ENCODE results near the gene CDH23. TPM values are rescaled to one million over a fixed set of nuclear protein-coding genes. Genes with fewer than 3 reads are reported as not detected.

The CDH23 gene
- total RNA-seq, 4 donors from 2014 or later: 7.1 to 56.2 (median 25.4) TPM

DNA sequence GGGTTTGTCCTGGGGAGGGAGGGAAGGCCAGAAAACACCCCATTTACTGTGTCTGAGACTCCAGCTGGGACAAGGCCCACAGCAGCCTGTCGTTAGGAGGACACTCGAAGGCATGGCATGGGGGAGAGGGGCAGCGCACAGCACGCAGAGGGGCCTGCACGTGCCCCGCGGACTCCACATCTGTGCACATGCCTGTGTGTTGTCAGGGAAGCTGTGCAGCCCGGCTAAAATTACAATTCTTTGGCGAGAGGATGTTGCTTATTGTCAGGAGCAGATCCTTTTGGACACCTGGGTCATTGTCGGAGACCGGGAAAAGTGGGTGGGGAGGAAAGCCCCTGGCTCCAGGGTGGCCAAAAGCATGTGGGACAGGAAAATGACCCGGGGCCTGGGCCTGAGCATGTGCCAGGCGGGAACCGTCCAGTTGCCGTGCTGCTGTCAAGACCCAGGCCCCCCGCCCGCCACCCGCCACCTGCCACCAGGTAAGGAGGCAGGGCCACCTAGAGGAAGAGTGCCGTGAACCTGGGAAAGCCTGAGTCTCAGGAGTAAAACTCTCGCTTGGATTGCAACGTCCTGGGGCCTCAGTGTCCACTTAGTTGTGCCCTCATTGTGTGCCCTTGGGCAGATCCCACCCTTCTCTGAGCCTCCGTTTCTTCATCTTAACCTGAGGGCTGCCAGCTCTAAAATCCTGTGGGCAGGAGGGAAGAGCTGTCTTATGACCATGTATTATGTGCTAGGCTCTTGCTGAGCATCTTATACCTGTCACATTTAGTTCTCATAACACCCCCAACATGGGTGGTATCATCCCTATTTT lies 369.4 kb downstream of the CDH23 start:
- Histone ChIP-seq H3K9me3 (no peaks in the 10 kb centered on the region), H3K4me3 (no peak overlapping the region), H3K36me3 (no peaks in the 10 kb centered on the region), H3K27me3 (no peaks in the 10 kb centered on the region), H3K27ac (peak overlapping the region; percentile 94 to 97), H3K4me1 (peaks cover 23 to 57% of the 10 kb centered on the region in 2 donors)
- intact Hi-C loops (cut with DNase I; ENCODE audit: low total_unique reads): no loop called here
- DNase-seq: peak in 1 of 2 donors; percentile 40
- no peak for TF ChIP-seq POLR2A (IDR thresholded peaks at IDR 0.05)
- TF ChIP-seq, protein P1, sequence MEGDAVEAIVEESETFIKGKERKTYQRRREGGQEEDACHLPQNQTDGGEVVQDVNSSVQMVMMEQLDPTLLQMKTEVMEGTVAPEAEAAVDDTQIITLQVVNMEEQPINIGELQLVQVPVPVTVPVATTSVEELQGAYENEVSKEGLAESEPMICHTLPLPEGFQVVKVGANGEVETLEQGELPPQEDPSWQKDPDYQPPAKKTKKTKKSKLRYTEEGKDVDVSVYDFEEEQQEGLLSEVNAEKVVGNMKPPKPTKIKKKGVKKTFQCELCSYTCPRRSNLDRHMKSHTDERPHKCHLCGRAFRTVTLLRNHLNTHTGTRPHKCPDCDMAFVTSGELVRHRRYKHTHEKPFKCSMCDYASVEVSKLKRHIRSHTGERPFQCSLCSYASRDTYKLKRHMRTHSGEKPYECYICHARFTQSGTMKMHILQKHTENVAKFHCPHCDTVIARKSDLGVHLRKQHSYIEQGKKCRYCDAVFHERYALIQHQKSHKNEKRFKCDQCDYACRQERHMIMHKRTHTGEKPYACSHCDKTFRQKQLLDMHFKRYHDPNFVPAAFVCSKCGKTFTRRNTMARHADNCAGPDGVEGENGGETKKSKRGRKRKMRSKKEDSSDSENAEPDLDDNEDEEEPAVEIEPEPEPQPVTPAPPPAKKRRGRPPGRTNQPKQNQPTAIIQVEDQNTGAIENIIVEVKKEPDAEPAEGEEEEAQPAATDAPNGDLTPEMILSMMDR (IDR thresholded peaks at IDR 0.05): no peak

- no peaks in the 10 kb centered on the region for H3K9me3 ChIP-seq
- H3K4me3 ChIP-seq: no peak overlapping the region
- H3K27me3 ChIP-seq: no peaks in the 10 kb centered on the region
- peaks cover 27 to 58% of the 10 kb centered on the region in 2 donors for H3K4me1 ChIP-seq
- H3K36me3 ChIP-seq: no peaks in the 10 kb centered on the region
- intact Hi-C loops (cut with DNase I; ENCODE audit: low total_unique reads): no loop called here
- peak; percentile 70 to 83 for DNase-seq
- peak overlapping the region; percentile 94 to 97 for H3K27ac ChIP-seq
- TF ChIP-seq POLR2A (IDR thresholded peaks at IDR 0.05): no peak
- TF ChIP-seq, protein P1 (IDR thresholded peaks at IDR 0.05): no peak
These were observed 370.1 kb downstream of the CDH23 start for GRCh38 chr10:71766717-71767419.

- peak; percentile 62 to 71 for DNase-seq
- intact Hi-C loops (cut with DNase I; ENCODE audit: low total_unique reads): no loop called here
- H3K4me3 ChIP-seq: no peak overlapping the region
- H3K4me1 ChIP-seq: peaks cover 29 to 58% of the 10 kb centered on the region in 2 donors
- no peaks in the 10 kb centered on the region for H3K36me3 ChIP-seq
- H3K27me3 ChIP-seq: no peaks in the 10 kb centered on the region
- no peaks in the 10 kb centered on the region for H3K9me3 ChIP-seq
- no peak for TF ChIP-seq POLR2A (IDR thresholded peaks at IDR 0.05)
- TF ChIP-seq, protein P1 (IDR thresholded peaks at IDR 0.05): no peak
- H3K27ac ChIP-seq: peak overlapping the region; percentile 94 to 97
These were observed 370.8 kb downstream of the CDH23 start for GRCh38 chr10:71767420-71768035.

DNA sequence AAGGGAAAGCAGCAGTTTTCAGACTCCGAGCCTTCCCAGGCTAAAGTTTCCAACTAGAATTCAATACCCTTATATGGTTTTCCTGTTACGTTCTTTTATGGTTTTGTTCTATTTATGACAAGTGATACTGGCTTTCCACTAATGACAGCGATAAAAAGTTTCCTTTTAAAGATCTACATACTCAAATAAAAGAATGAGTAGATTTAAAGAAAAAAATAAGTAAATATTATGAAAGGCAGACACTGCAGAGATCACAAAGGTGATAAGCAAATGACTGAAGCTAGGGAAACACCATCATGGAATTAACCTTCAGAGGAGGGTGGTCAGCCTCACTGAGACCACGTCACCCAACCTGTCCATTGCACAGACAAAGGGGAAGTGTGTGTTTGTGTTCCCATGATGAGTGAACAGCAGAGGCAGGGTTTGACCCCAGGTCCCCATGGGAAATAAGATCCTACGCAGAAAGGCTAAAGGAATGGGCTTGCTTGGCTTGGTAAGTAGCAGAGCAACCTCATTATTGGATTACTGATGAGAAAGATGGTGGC lies 372.6 kb downstream of the CDH23 start:
- DNase-seq: no peak
- no peaks in the 10 kb centered on the region for H3K36me3 ChIP-seq
- H3K9me3 ChIP-seq: no peaks in the 10 kb centered on the region
- intact Hi-C loops (cut with DNase I; ENCODE audit: low total_unique reads): no loop called here
- peaks cover 29 to 58% of the 10 kb centered on the region in 2 donors for H3K4me1 ChIP-seq
- peak overlapping the region; percentile 94 to 97 for H3K27ac ChIP-seq
- TF ChIP-seq, protein P1 (IDR thresholded peaks at IDR 0.05): no peak
- TF ChIP-seq POLR2A (IDR thresholded peaks at IDR 0.05): no peak
- H3K27me3 ChIP-seq: no peaks in the 10 kb centered on the region
- peak overlapping the region; percentile 11 to 24 for H3K4me3 ChIP-seq

Data from uterus (tissue), 4 donors.